ENCODE measurements around the gene SEMA3B.
A peak's percentile ranks its signal among the peaks of the same experiment; 100 is the strongest.
"Not testable (repeated sequence)": the region's sequence is repeated elsewhere in the genome, so short reads cannot be mapped to it uniquely, and the experiment has no call there.

SEMA3B gene

GRCh38 chr3:50274371-50275104, 5.6 kb downstream of the SEMA3B start:
- DNase-seq: peak; percentile 36

- no peak for DNase-seq
These were observed 6.4 kb downstream of the SEMA3B start for GRCh38 chr3:50275141-50275995.

DNA sequence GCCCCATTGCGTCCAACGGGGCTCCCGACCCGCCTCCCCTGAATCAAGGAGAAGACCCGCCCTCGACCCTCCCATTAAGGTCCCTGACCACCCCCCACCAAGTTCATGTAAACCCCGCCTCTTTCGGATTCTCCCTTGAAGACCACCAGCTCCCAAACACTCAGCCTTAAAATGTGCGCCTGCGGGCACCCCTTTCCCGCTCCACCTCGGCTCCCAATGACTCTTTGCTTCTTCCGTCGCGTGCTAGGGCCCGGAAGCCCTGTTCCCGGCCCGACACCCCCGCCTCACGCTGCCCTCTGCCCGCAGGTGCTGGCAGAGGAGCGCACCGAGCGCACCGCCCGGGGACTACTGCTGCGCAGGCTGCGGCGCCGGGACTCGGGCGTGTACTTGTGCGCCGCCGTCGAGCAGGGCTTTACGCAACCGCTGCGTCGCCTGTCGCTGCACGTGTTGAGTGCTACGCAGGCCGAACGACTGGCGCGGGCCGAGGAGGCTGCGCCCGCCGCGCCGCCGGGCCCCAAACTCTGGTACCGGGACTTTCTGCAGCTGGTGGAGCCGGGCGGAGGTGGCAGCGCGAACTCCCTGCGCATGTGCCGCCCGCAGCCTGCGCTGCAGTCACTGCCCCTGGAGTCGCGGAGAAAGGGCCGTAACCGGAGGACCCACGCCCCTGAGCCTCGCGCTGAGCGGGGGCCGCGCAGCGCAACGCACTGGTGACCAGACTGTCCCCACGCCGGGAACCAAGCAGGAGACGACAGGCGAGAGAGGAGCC, 7.2 kb downstream of the SEMA3B start:
- DNase-seq: no peak

GRCh38 chr3:50276762-50277101, 7.8 kb downstream of the SEMA3B start:
- DNase-seq: no peak

DNA sequence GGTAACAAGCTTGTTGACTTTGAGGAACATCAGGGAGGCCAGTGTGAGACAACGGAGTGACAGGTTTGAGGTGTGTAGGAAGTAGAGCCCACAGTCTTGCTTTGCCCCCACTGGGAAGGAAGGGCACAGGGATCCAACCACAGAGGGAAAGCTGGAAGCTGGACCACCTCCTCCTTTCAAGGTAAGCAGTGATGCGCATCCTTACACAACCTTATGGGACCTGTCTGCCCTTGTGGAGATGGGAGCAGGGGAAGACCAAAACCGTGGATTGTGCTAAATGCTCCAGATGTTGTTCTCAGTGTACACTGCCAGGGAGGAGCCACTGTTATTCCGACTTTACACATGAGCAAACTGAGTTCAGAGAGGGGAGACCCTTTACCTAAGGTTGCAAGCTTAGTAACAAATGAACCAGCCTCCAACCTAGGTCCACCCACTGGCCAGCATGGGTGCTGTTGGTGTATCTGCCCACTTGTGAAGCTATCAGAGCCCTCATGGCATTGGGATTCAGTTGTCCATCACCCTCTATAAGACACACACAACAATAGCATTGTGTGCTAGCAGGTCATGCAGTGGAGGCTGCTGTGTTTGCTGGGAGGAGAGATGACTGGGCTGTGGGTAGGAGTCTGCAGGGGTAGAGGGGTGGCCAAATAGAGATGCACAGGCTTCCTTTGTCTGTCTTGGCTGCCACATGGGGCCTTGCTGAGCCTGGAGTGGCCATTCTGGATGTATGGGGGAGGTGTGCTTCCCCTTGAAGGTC, 9.4 kb downstream of the SEMA3B start:
- DNase-seq: no peak

DNA sequence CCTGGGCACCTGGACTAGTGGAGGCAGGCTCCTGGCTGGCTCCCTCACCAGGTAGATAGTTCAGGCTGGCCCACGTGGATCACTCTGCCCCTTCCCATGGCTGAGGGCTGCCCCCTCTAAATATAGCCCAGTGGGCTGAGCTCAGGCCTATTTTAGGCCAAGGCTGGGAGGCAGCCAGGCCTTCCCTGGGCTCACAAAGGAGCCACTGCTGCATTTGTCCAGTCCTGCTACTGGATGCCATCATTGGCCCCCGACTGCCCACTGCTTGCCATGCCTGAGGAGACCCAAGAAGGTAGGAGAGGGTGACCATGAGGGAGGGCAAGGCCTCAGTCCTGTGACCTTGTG, 9.9 kb downstream of the SEMA3B start, which contains the start of gene LSMEM2:
Gene LSMEM2 (plus strand): TSS at position 208 of the 345 bp plus-strand sequence. CDS start 27 bp downstream, at position 235.
- DNase-seq: no peak

- DNase-seq: no peak
These were observed 10.5 kb downstream of the SEMA3B start for GRCh38 chr3:50279255-50280016.

- not testable (repeated sequence) for DNase-seq
These were observed 15.2 kb downstream of the SEMA3B start for GRCh38 chr3:50284121-50284520.

DNA sequence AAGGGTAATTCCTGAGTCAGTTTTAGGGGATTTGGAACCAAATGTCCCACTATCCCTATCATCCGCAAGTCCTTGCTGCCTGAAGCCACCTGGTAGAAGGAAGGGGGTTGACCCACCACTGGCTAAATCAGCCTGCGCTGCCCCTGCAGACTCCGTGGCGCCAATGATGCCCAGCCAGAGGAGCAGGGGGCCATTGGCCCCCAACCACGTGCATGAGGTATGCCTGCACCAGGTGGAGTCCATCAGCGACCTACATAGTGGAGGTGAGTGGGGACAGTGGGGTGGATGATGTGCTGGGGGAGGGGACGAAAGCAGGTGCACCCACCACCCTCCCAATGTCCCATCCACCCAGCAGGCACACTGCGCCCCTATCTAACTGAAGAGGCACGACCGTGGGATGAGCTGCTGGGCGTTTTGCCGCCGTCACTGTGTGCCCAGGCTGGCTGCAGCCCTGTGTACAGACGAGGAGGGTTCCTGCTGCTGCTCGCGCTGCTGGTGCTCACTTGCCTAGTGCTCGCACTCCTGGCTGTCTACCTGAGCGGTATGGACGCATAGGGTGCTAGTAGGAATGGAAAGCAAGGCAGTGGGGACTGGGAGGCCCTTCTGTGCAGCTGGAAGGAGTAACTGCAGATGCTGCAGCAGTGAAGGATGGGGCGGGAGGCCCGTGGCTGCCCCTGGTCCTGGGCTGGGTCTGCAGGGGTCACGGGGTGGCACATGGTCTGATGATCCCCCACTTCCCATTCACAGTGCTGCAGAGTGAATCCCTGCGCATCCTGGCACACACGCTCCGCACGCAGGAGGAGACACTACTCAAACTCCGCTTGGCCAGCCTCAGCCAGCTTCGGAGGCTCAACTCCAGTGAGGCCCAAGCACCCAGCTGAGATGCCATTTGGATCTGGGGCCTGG, 17.6 kb downstream of the SEMA3B start:
- no peak for DNase-seq

DNA sequence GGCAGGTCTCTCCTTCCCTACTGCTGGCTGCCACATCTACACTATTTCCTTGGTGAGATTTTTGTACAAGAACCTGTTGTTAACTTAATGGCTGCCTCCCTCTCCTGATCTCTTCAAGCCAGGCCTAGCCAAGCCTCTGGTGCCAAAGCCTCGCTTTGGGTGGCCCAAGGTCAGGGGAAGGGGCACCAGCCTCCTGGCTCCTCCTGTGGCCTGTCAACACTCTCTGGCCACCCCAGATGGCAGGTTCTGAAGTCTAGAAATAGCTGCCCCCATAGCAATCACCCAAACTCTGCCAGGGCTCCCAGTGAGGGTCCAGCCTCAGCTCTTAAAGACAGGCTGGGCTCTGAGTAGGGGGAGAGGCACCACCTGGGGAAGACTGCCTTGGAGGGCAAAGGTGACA, 18.3 kb downstream of the SEMA3B start:
- DNase-seq: no peak

GRCh38 chr3:50288387-50289007, 19.6 kb downstream of the SEMA3B start:
- no peak for DNase-seq

- no peak for DNase-seq
These were observed 20.2 kb downstream of the SEMA3B start for GRCh38 chr3:50289130-50289529.

GRCh38 chr3:50290161-50290641, 21.3 kb downstream of the SEMA3B start:
- DNase-seq: no peak

GRCh38 chr3:50292159-50293078, 23.5 kb downstream of the SEMA3B start, which contains the start of gene IFRD2:
TSS of gene IFRD2 (minus strand) at chr3:50292429. CDS start at chr3:50292274, 155 bp downstream.
- peak; percentile 97 for DNase-seq

- DNase-seq: no peak
These were observed 24.3 kb downstream of the SEMA3B start for GRCh38 chr3:50293079-50293801.

DNA sequence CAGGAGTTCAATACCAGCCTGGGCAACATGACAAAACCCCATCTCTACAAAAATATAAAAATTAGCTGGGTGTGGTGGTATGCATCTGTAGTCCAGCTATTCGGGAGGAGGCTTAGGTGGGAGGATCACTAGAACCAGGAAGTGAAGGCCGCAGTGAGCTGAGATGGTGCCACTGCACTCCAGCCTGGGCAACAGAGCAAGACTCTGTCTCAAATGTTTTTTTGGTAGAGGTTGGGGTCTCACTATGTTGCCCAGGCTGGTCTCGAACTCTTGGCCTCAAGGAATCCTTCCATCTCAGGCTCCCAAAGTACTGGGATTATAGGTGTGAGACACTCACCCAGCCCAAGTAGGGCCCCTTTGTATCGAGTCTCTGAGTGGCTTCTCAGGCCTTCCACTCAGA, 25.1 kb downstream of the SEMA3B start:
- no peak for DNase-seq

- DNase-seq: no peak
These were observed 25.8 kb downstream of the SEMA3B start for GRCh38 chr3:50294492-50295403.

Data from fibroblast of skin of abdomen (primary cell).